Endometrial microvascular endothelial cells (primary cell): Measurements from ENCODE around the gene IL3RA. TPM values are rescaled to one million over a fixed set of nuclear protein-coding genes. Genes with fewer than 3 reads are reported as not detected.
"Not testable (repeated sequence)": the region's sequence is repeated elsewhere in the genome, so short reads cannot be mapped to it uniquely, and the experiment has no call there.

Source experiments
- in situ Hi-C: cut with HindIII; loops from 2 replicates; pipeline ENCODE4 v1.10.0; 2017; ENCODE audit warnings: low sequenced_read_pairs, low pct_unique_long_range_greater_than_20kb; ENCODE audit errors: inconsistent ontology term
- total RNA-seq: library from RNA; depleted of rRNA; stranded (reverse); fragments of >200 nt; gene quantifications from one replicate; pipeline ENCODE4 v1.2.3, GENCODE V29; 2015; ENCODE audit errors: inconsistent ontology term

The IL3RA gene
- total RNA-seq, 1 donor from 2014 or later = 12.2 TPM

DNA sequence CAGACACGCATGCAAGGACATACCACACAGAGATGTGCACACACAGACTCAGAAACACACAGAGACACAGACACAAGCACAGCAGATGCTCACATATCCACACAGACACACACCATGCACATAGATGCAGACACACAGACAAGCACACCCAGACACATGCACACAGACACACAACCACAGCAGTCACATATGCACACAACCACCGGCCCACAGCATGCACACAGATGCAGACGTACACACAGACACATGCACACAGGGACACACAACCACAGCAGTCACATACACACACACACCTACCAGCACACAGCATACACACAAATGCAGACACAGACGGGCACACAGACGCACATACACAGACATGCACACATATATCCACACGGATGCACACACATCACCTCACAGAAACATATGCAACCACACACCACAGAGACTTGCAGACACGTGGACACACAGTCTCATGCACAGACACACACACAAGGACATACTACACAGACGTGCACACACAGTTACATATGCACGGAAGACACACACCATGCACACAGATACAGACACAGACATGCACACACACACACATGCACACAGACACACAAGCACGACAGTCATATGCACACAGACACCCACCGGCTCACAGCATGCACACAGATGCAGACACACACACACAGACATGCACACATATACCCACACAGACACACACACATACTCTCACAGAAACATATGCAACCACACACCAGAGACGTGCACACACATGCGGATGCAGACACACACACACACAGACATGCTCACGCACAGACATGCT is 80.6 kb downstream of the IL3RA start:
- in situ Hi-C loops = no loop called here

DNA sequence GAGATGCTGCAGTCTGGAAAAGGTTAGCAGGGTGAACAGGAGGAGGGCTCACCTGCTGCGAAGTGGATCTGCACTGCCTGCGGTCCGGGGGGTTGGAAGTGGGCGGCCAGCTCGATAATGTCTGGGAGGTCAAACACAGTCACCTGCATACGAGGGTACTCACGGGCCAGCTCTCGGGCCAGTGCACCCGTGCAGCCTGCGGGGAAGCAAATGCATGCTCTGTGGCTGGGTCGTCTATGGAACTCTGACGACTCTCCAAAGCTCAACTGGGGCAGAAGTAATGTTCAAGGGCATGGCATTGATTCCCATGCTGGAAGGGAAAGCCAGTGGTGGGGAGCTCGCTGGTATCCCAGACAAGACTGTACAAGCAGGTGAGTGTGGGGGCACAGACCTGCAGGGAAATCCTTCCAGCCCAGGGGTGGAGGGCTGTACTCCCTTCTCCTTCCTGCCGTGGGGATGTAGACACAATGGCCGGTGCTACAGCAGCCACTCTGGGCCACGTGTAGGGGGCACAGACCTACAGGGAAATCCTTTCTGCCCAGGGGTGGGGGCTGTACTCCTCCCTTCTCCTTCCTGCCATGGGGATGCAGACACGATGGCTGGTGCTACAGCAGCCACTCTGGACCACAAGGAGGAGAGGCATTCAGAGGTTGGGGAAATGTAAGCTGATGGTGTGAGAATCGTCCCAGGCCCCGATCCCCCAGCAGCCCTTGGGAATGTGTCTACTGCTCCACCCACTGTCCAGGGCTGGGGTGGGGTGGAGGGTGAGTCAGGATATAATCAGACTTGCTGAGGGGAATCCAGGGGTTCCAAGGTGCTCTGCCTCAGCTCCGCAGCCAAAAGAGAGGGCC is 81.6 kb downstream of the IL3RA start:
- in situ Hi-C loops = no loop called here

DNA sequence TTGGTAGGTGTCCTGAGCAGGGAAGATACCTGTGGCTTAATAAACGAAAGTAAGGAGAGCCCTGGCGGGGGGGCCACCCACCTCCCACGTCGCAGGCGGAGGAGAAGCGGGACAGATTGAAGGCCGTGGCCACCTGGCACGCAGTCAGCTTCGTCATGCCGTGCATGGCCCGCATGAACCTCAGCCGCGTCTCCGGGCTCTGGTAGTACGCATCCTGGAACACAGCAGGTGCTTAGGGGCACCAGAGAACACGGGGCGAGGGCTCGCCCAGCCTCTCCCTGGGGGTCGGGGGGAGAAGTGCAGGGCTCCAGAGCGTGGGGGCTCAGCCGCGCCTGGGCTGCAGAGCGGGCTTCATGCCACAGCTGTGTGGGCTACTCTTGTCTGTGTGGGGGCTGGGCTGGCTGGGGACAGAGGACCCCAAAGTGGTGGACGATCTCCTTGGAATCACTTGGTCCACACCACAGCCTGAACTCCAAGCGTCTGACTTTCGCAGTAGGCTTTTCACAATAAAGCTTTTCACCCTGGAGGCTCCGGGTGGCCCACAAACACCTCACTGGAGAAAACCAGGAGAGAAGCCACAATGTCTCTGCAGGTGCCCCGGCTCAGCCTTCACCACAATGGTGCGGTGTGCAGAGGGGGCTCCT is 82.4 kb downstream of the IL3RA start:
- in situ Hi-C loops = no loop called here

DNA sequence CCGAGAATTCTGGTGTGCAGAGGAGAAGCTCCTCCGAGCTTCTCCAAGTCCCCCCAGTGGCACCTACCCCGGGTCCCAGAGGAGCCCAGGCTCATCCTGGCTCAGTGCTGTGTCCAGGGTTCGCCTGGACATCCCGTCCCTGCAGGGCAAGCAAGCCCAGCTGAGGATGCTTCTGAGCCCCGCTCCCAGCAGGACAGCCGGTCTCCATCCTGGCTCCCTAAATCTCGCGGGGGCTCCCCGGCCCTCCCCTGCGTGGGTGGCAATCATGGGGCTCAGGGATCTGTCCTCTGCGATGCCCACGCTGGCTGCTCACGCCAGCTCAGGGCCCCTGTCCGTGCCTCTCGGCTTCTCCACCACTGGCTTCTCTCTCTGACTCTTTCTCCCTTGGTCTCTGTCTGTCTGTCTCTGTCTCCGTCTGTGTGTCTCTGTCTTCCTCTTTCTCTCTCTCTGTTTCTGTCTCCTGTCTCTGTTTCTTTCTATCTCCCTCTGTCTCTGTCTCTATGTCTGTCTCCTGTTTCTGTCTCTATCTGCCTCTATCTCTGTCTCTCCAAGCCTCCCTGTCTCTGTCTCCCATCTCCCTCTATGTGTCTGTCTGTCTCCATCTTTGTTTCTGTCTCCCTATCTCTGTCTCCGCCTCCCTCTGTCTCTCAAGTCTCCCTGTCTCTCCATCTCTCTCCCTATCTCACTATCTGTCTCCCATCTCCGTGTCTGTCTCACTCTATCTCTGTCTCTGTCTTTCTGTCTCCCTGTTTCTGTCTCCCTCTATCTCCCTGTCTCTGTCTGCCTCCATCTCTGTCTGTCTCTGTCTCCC is 83.2 kb downstream of the IL3RA start:
- in situ Hi-C loops = no loop called here

DNA sequence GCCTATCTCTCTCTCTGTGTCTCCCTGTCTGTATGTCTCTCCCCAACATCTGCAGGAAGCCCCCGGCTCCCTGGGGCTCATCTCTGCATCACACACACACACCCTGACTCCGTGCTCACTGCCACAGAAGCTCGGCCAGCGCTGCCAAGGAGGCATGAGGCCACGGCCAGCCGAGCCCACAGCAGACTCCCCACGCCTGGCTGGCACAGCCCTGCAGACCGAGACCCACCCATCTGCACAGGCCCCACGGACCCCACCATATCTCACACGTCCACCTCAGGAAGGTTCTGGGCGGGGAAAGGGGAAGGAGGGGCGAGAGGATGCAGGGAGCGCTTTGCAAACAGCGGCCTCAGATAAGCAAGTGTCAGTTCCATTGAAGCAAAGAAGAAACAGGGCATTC is 83.8 kb downstream of the IL3RA start:
- in situ Hi-C loops = no loop called here

DNA sequence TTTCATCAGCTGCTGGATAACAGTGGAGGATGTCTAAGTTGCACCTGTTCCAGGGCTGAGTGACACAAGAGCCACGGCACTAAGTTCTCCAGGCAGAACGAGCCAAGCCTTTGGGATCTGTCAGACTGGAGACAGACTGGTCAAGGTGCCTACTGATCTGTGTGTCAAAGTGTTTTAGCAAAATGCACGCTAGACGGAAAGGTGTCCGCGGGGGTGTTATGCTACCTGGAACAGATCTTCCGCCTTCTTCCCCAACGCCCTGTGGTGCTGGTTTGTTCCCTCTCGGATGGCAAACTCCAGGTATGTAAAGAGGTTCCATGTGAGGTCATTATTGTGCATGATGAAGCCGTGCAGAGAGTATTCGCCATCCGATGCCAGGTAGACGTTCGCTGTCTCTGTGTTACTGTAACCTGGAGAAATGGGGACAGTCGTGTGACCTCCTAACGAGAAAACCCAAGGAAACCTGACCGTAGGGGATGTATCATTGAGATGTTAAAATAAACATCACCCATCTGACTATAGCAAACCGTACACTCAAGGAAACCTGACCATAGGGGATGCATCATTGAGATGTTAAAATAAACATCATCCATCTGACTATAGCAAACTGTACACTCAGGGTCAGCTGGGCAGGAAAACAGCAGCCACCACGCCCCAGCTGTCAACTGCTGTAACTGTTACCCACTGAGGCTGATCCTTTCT is 85.0 kb downstream of the IL3RA start:
- in situ Hi-C loops = no loop called here

DNA sequence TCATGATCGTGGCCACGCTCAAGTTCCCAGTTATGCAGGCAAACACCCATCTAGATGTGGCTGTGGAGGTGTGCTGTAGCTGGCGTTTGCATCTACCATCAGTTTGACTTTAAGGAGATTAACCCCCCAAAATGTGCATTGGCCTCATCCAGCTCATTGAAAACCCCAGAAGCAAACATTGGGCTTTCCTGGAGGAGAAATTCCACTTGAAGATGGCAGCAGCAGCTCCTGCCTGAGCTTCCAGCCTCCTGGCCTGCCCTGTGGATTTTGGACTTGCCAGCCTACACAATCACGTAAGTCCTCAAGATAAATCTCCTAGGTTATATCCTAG is 85.5 kb downstream of the IL3RA start:
- in situ Hi-C loops = no loop called here

DNA sequence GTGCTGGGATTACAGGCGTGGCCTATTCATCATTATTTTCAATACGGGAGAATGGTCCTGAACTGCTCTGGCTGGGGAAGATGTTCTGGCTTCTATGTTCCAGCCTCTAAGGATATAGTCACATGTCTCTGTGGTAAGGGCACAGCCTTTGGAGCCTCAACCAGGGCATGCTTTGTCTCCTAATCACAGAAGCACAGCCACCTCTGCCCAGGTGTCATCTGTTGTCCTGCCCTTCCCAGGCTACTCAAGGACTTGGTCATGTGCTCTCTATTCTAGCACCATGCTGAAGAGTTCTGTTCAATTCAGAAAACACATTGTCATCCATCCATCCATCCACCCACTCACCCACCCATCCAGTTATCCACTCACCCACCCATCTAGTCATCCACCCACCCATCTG is 86.6 kb downstream of the IL3RA start:
- in situ Hi-C loops = no loop called here

DNA sequence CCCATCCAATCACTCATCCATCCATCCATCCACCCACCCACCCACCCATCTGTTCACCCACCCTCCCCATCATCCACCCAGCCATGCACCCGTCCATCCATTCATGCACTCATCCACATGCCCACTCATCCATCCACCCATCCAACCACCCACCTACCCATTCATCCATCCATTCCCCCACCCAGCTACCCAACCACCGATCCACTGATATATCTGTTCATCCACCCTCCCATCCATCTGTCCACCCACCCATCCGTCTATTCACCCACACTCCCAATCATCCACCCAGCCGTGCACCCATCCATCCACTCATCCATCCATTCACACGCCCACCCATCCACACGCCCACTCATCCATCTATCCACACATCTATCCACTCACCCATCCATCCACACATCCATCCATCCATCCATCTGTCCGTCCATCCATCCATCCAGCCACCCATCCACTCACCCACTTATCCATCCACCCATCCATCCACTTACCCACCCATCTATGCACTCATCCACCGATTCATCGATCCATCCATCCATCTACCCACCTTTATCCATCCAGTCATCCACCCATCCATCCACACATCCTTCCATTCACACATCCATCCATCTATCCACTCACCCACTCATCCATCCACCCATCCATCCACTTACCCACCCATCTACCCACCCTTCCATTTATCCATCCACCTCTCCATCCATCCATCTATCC is 87.7 kb downstream of the IL3RA start:
- in situ Hi-C loops = no loop called here

DNA sequence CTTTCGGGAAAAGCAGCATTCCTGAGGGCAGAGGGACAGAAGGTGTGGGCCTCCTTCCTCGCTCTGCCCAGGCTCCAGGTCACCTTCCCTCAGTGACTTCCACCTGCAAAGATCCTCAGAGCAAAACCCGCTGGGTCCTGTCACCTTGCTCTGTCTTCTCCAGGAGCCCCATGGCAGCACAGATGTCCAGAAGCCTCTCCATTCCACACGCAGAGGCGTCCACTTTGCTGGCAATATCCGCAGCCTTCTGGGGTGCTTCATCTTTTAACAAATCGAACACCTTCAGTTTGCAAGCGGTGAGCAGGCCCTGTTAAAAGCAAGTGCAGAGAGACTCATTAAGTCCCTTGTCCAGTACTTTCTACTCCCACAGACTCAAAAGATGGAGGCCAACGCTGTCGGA is 88.8 kb downstream of the IL3RA start:
- in situ Hi-C loops = no loop called here

DNA sequence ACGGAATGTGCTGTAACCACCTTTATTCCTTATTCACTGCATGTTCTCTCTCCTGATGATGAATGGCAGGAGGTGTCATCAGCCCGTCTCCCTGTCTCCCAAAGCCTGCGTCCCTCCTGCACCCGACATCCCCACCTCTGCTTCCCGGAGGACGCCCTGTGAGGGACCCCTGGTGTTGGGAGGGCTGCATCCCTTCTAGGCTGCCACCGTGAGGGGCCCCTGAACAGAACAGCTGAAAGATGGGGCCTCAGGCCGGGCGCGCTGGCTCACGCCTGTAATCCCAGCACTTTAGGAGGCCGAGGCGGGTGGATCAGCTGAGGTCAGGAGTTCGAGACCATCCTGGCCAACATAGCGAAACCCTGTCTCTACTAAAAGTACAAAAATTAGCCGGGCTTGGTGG is 89.7 kb downstream of the IL3RA start:
- in situ Hi-C loops = not testable (repeated sequence)

DNA sequence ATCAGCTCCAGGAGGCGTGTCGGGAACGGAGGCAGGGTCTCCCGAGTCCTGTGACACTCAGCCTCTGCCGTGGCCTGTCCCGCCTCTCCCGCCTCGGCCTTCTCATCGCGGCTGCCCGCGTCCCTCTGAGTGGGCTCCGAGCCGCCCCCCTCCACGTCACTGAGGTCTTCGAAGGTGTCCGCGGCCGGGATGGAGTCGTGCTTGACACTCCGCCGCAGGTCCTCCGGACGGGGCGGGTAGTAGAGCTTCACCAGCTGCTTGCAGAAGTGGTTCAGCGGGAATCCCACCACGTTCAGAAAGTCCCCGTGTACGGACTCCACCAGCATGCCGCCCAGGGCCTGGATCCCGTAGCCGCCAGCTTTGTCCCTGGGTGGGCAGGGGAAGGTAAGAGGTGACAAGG is 91.2 kb downstream of the IL3RA start:
- in situ Hi-C loops = no loop called here

DNA sequence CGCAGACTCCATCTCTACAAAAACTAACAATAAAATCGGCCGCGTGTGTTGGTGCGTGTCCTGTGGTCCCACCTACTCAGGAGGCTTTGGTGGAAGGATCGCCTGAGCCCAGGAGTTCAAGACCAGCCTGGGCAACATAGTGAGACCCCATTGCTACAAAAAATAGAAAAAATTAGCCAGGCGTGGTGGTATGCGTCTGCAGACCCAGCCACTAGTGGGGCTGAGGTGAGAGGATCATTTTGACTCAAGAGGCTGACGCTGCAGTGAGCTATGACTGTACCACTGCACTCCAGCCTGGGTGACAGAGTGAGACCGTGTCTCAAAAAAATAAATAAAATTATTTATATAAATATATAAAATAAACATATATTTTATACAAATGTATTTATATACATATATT is 93.9 kb downstream of the IL3RA start:
- in situ Hi-C loops = no loop called here

Other genes starting within 250 kb of the IL3RA start
- not detected for gene CRLF2, start 124.1 kb upstream of the IL3RA start, total RNA-seq
- not detected for gene CSF2RA, start 68.0 kb upstream of the IL3RA start, total RNA-seq
- gene SLC25A6, start 55.3 kb downstream of the IL3RA start, total RNA-seq = 233 TPM
- gene ASMTL, start 116.1 kb downstream of the IL3RA start, total RNA-seq = 18.0 TPM
- not detected for gene P2RY8, start 200.4 kb downstream of the IL3RA start, total RNA-seq